MM.1S (cell line): ENCODE results near the gene MYO1G.

Experiments used
- EZH2 ChIP-seq: fragments of 300-600 bp; sonication (generic); optimal IDR thresholded peaks from 2 replicates; pipeline ENCODE3; 2017; ENCODE audit warnings: low read depth, mild to moderate bottlenecking, antibody characterized with exemption, low read length, mixed read lengths
- EZH2phosphoT487 ChIP-seq: fragments of 300-600 bp; sonication (generic); IDR thresholded peaks from 2 replicates; pipeline ENCODE4 v1.6.1; 2018; ENCODE audit warnings: antibody characterized with exemption, low read length
- TF ChIP-seq, protein P1 (sequence below): fragments of 300-600 bp; sonication (generic); IDR thresholded peaks from 2 replicates; pipeline ENCODE4 v1.5.1; 2016; ENCODE audit warnings: antibody characterized with exemption, low read length, mixed read lengths

DNA sequence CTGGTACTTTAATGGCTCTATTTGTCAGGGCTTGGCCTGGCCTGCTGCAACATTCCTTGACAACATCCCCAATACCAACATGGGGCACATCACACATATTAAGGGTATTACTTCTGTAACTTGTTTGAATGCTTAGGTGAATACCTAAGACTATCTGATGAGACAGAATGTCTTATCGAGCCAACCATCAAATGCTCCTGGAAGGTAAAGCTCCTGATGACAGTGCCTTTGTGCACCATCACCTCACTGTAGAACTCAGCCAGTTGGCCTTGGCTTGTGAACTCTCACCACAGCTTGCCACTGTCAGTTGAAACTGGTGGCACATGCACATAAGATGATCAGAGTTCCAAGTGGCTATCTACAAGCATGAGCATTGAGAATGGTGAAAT is 3.7 kb upstream of the MYO1G start:
- TF ChIP-seq, protein P1, sequence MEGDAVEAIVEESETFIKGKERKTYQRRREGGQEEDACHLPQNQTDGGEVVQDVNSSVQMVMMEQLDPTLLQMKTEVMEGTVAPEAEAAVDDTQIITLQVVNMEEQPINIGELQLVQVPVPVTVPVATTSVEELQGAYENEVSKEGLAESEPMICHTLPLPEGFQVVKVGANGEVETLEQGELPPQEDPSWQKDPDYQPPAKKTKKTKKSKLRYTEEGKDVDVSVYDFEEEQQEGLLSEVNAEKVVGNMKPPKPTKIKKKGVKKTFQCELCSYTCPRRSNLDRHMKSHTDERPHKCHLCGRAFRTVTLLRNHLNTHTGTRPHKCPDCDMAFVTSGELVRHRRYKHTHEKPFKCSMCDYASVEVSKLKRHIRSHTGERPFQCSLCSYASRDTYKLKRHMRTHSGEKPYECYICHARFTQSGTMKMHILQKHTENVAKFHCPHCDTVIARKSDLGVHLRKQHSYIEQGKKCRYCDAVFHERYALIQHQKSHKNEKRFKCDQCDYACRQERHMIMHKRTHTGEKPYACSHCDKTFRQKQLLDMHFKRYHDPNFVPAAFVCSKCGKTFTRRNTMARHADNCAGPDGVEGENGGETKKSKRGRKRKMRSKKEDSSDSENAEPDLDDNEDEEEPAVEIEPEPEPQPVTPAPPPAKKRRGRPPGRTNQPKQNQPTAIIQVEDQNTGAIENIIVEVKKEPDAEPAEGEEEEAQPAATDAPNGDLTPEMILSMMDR, result no peak
- TF ChIP-seq EZH2, result no peak
- TF ChIP-seq EZH2phosphoT487, result no peak
